Stimulated activated memory B cell treated with anti-CD40 and anti-IgM and Interleukin-4, amounts not matched to agents 10 μg/mL and 1 μg/mL and 100 μg/mL, for 72 hours (primary cell): ENCODE data around the gene DOCK1.
A peak's percentile ranks its signal among the peaks of the same experiment; 100 is the strongest.

Source experiments
- ATAC-seq: fragments of 150-1000 bp; cut with Tn5 transposase; 2 replicates; pipeline ENCODE4 v1.10.0; 2021
- H3K27ac Mint-ChIP-seq: one replicate; pipeline ENCODE4 v1.8.0; 2022; ENCODE audit warnings: mild to moderate bottlenecking, mixed read lengths
- H3K27me3 Mint-ChIP-seq: one replicate; pipeline ENCODE4 v1.8.0; 2022; ENCODE audit warnings: mixed read lengths
- H3K36me3 Mint-ChIP-seq: one replicate; pipeline ENCODE4 v1.8.0; 2022; ENCODE audit warnings: mixed read lengths
- H3K4me1 Mint-ChIP-seq: one replicate; pipeline ENCODE4 v1.8.0; 2022; ENCODE audit warnings: mixed read lengths
- H3K4me3 Mint-ChIP-seq: one replicate; pipeline ENCODE4 v1.8.0; 2022; ENCODE audit warnings: mild to moderate bottlenecking, moderate library complexity, mixed read lengths
- H3K9me3 Mint-ChIP-seq: one replicate; pipeline ENCODE4 v1.8.0; 2022; ENCODE audit warnings: mixed read lengths

The DOCK1 gene

GRCh38 chr10:127227027-127227426 is 321.8 kb downstream of the DOCK1 start:
- Mint-ChIP-seq H3K4me1 (no peaks in the 10 kb centered on the region), H3K36me3 (no peaks in the 10 kb centered on the region), H3K27me3 (no peaks in the 10 kb centered on the region), H3K4me3 (no peak overlapping the region), H3K9me3 (peaks cover 3% of the 10 kb centered on the region), H3K27ac (no peak overlapping the region)
- ATAC-seq: peak; percentile 27

GRCh38 chr10:127227663-127228062 is 322.4 kb downstream of the DOCK1 start:
- H3K9me3 Mint-ChIP-seq: peaks cover 3% of the 10 kb centered on the region
- ATAC-seq: no peak
- H3K4me3 Mint-ChIP-seq: no peak overlapping the region
- H3K36me3 Mint-ChIP-seq: no peaks in the 10 kb centered on the region
- no peaks in the 10 kb centered on the region for H3K4me1 Mint-ChIP-seq
- no peak overlapping the region for H3K27ac Mint-ChIP-seq
- no peaks in the 10 kb centered on the region for H3K27me3 Mint-ChIP-seq

- H3K4me1 Mint-ChIP-seq: no peaks in the 10 kb centered on the region
- H3K4me3 Mint-ChIP-seq: no peak overlapping the region
- no peaks in the 10 kb centered on the region for H3K27me3 Mint-ChIP-seq
- no peak overlapping the region for H3K27ac Mint-ChIP-seq
- H3K36me3 Mint-ChIP-seq: no peaks in the 10 kb centered on the region
- H3K9me3 Mint-ChIP-seq: peaks cover 3% of the 10 kb centered on the region
- no peak for ATAC-seq
Observed at GRCh38 chr10:127228195-127228787, 323.1 kb downstream of the DOCK1 start.

- no peak overlapping the region for H3K27ac Mint-ChIP-seq
- no peak for ATAC-seq
Observed at GRCh38 chr10:127234306-127234800, 329.1 kb downstream of the DOCK1 start.

GRCh38 chr10:127236266-127236665 is 331.0 kb downstream of the DOCK1 start:
- ATAC-seq: no peak
- H3K27ac Mint-ChIP-seq: no peak overlapping the region
- no peak overlapping the region for H3K4me3 Mint-ChIP-seq
- H3K27me3 Mint-ChIP-seq: no peaks in the 10 kb centered on the region
- H3K4me1 Mint-ChIP-seq: no peaks in the 10 kb centered on the region
- H3K9me3 Mint-ChIP-seq: peaks cover 3% of the 10 kb centered on the region
- no peaks in the 10 kb centered on the region for H3K36me3 Mint-ChIP-seq

More at GRCh38 chr10:127234306-127234800, 329.1 kb downstream of the DOCK1 start:
- Mint-ChIP-seq H3K9me3 (peaks cover 4% of the 10 kb centered on the region), H3K27me3 (no peaks in the 10 kb centered on the region), H3K4me3 (no peak overlapping the region), H3K4me1 (no peaks in the 10 kb centered on the region), H3K36me3 (no peaks in the 10 kb centered on the region)

- no peaks in the 10 kb centered on the region for H3K4me1 Mint-ChIP-seq
Observed at GRCh38 chr10:127242914-127243313, 337.7 kb downstream of the DOCK1 start.

GRCh38 chr10:127243490-127244272 is 338.5 kb downstream of the DOCK1 start:
- ATAC-seq: no peak
- H3K4me3 Mint-ChIP-seq: no peak overlapping the region
- no peaks in the 10 kb centered on the region for H3K27me3 Mint-ChIP-seq

More at GRCh38 chr10:127242914-127243313, 337.7 kb downstream of the DOCK1 start:
- Mint-ChIP-seq H3K27me3 (no peaks in the 10 kb centered on the region), H3K9me3 (peaks cover 3% of the 10 kb centered on the region), H3K4me3 (no peak overlapping the region), H3K27ac (no peak overlapping the region), H3K36me3 (no peaks in the 10 kb centered on the region)
- no peak for ATAC-seq

GRCh38 chr10:127245456-127245855 is 340.2 kb downstream of the DOCK1 start:
- no peak overlapping the region for H3K4me3 Mint-ChIP-seq
- ATAC-seq: no peak
- no peaks in the 10 kb centered on the region for H3K4me1 Mint-ChIP-seq
- no peaks in the 10 kb centered on the region for H3K9me3 Mint-ChIP-seq
- H3K27me3 Mint-ChIP-seq: no peaks in the 10 kb centered on the region
- H3K27ac Mint-ChIP-seq: no peak overlapping the region
- H3K36me3 Mint-ChIP-seq: no peaks in the 10 kb centered on the region

More at GRCh38 chr10:127243490-127244272, 338.5 kb downstream of the DOCK1 start:
- Mint-ChIP-seq H3K9me3 (no peaks in the 10 kb centered on the region), H3K4me1 (no peaks in the 10 kb centered on the region), H3K36me3 (no peaks in the 10 kb centered on the region), H3K27ac (no peak overlapping the region)

GRCh38 chr10:127250031-127250430 is 344.8 kb downstream of the DOCK1 start:
- no peaks in the 10 kb centered on the region for H3K4me1 Mint-ChIP-seq
- H3K4me3 Mint-ChIP-seq: no peak overlapping the region
- no peak for ATAC-seq
- no peaks in the 10 kb centered on the region for H3K27me3 Mint-ChIP-seq
- H3K27ac Mint-ChIP-seq: no peak overlapping the region
- no peaks in the 10 kb centered on the region for H3K36me3 Mint-ChIP-seq
- H3K9me3 Mint-ChIP-seq: peaks cover 9% of the 10 kb centered on the region

GRCh38 chr10:127252818-127253217 is 347.6 kb downstream of the DOCK1 start:
- no peak overlapping the region for H3K27ac Mint-ChIP-seq
- no peaks in the 10 kb centered on the region for H3K27me3 Mint-ChIP-seq
- no peaks in the 10 kb centered on the region for H3K36me3 Mint-ChIP-seq

GRCh38 chr10:127254276-127254675 is 349.0 kb downstream of the DOCK1 start:
- H3K4me1 Mint-ChIP-seq: no peaks in the 10 kb centered on the region
- H3K36me3 Mint-ChIP-seq: no peaks in the 10 kb centered on the region
- peaks cover 9% of the 10 kb centered on the region for H3K9me3 Mint-ChIP-seq
- ATAC-seq: no peak
- H3K27me3 Mint-ChIP-seq: no peaks in the 10 kb centered on the region
- no peak overlapping the region for H3K27ac Mint-ChIP-seq
- no peak overlapping the region for H3K4me3 Mint-ChIP-seq

More at GRCh38 chr10:127252818-127253217, 347.6 kb downstream of the DOCK1 start:
- Mint-ChIP-seq H3K9me3 (peaks cover 9% of the 10 kb centered on the region), H3K4me3 (no peak overlapping the region), H3K4me1 (no peaks in the 10 kb centered on the region)
- no peak for ATAC-seq

GRCh38 chr10:127257395-127257794 is 352.2 kb downstream of the DOCK1 start:
- no peak for ATAC-seq
- Mint-ChIP-seq H3K4me3 (no peak overlapping the region), H3K27me3 (no peaks in the 10 kb centered on the region), H3K9me3 (peaks cover 25% of the 10 kb centered on the region), H3K27ac (no peak overlapping the region), H3K4me1 (no peaks in the 10 kb centered on the region), H3K36me3 (no peaks in the 10 kb centered on the region)

- ATAC-seq: no peak
- peaks cover 18% of the 10 kb centered on the region for H3K9me3 Mint-ChIP-seq
- no peak overlapping the region for H3K27ac Mint-ChIP-seq
- H3K4me3 Mint-ChIP-seq: no peak overlapping the region
- no peaks in the 10 kb centered on the region for H3K36me3 Mint-ChIP-seq
- no peaks in the 10 kb centered on the region for H3K4me1 Mint-ChIP-seq
- H3K27me3 Mint-ChIP-seq: no peaks in the 10 kb centered on the region
Observed at GRCh38 chr10:127259347-127259746, 354.1 kb downstream of the DOCK1 start.

GRCh38 chr10:127262606-127263005 is 357.4 kb downstream of the DOCK1 start:
- Mint-ChIP-seq H3K9me3 (peaks cover 16% of the 10 kb centered on the region), H3K27me3 (no peaks in the 10 kb centered on the region), H3K4me1 (no peaks in the 10 kb centered on the region), H3K27ac (no peak overlapping the region), H3K4me3 (no peak overlapping the region), H3K36me3 (no peaks in the 10 kb centered on the region)
- no peak for ATAC-seq

GRCh38 chr10:127265288-127265687 is 360.1 kb downstream of the DOCK1 start:
- Mint-ChIP-seq H3K4me1 (no peaks in the 10 kb centered on the region), H3K27me3 (no peaks in the 10 kb centered on the region), H3K4me3 (no peak overlapping the region), H3K36me3 (no peaks in the 10 kb centered on the region), H3K9me3 (peaks cover 13% of the 10 kb centered on the region), H3K27ac (no peak overlapping the region)
- no peak for ATAC-seq

GRCh38 chr10:127266431-127266830 is 361.2 kb downstream of the DOCK1 start:
- Mint-ChIP-seq H3K27me3 (no peaks in the 10 kb centered on the region), H3K36me3 (no peaks in the 10 kb centered on the region), H3K4me1 (no peaks in the 10 kb centered on the region), H3K27ac (no peak overlapping the region), H3K9me3 (peaks cover 5% of the 10 kb centered on the region), H3K4me3 (no peak overlapping the region)
- no peak for ATAC-seq
